ENCODE results near the gene PTOV1.

- TF ChIP-seq POLR2A (IDR thresholded peaks at IDR 0.05) = no peak
- TF ChIP-seq CTCF (IDR thresholded peaks at IDR 0.05) = no peak
These were observed 18.4 kb upstream of the PTOV1 start for GRCh38 chr19:49832556-49832955.
